HG03039 (cell line): ENCODE measurements around the gene SBK2.

ENCODE experiments used
- ATAC-seq: cut with Tn5 transposase; IDR thresholded peaks from one replicate; pipeline ENCODE4 v1.9.1; 2021; ENCODE audit warnings: mild to moderate bottlenecking, moderate library complexity; ENCODE audit not compliant: unreplicated experiment

Gene SBK2

DNA sequence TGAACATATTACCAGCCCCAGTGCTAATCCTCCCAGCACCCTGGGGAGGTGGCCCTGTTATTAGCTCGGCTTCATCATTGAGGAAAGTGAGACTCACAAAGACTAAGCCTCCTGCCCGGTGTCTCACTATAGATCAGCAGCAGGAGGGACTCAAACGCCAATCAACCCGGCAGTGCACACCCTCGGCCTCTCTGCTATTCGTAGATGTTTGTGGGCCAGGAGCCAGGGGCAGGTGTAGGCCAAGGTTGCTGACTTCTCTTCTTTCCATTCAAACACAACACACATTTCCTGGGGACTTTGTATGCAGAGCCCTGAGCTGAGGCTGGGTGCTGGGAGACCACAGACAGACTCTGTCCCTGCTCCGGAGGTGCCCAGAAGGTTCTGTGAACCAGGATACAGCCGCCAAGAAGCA, 17.8 kb upstream of the SBK2 start:
- ATAC-seq: no peak

DNA sequence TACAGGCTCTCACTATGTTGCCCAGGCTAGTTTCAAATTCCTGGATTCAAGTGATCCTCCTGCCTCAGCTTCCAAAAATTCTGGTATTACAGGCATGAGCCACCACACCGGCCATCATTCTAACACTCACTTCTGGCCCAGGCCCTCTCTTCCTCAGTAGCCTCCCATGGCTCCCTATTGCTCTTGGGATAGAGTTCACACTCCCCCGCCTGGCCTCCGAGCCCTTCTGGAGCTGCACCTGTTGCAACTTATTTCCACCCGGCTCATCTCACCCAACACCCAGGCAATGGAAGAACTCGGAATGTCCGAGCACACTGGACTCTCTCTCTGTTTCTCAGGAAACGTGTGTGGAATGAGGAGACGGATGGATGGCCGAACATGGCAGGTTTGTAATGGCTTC, 17.4 kb upstream of the SBK2 start:
- no peak for ATAC-seq

DNA sequence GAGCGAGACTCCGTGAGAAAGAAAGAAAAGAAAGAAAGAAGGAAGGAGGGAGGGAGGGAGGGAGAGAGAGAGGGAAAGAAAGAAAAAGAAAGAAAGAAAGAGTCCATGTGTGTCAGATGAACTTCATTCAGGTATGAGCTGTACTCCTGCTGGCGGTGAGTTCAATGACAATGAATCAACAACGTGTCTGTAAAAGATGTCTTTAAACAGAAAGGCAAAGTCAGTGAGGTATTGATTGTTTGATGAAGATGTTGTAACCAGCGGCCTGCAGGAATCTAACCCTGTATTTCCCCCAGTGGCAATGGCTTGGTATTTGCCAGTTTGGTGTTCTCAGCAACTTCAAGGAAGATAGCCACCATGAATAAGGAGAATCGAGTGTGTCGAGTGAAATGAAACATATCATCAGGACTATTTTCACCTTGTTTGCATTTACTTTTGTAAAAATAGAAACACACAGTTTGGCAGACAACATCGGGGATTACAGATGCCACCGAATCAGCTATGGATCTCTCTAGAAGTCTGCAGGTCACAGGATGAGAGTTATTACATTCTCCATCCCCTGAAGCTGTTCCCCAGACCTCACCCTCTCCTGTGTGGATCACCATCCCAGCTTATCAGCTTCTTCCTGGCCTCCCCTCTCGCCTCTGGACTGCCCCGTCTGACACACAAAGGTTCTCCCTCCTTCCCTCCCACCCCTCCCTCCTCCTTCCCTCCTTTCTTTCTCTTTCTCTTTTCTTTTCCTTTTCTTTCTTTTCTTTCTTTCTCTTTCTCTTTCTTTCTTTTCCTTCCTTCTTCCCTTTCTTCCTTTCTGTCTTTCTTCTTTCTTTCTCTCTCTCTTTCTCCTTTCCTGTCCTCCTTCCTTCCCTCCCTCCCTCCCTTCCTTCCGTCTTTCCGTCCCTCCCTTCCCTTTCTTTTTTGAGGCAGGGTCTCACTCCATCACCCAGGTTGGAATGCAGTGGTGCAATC, 16.6 kb upstream of the SBK2 start:
- no peak for ATAC-seq

DNA sequence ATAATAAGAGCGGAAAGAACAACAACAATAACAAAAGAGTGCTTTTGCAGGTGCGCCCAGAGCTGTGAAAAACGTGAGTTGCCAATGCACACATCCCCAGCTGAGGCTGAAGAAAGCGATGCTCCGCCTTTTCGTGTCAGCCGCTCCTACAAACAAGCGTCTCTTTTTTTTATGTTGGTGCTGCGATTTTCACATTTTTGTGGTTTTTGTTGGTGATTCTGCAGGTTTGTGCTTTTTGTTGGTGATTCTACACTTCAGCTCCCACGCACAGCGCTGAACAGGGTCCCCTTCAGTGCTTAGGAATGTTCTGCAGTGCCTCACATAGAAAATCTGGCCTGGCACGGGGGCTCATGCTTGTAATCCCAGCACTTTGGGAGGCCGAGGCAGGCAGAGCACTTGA, 15.7 kb upstream of the SBK2 start:
- ATAC-seq: no peak

DNA sequence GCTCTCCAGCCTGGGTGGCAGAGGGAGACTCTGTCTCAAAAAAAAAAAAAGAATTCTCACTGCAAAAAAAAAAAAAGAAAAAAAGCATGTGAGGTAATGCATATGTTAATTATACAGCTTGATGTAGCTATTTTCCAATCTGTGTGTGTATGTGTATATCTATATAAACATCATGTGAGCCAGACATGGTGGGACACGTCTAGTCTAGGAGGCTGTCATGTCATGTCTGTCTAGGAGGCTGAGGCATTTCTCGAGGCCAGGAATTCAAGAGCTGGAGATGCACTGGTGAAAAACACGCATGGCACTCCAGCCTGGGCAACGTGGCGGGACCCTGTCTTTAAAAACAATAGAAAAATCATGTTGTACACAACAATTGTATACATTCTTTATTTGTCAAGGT, 15.3 kb upstream of the SBK2 start:
- ATAC-seq: no peak

DNA sequence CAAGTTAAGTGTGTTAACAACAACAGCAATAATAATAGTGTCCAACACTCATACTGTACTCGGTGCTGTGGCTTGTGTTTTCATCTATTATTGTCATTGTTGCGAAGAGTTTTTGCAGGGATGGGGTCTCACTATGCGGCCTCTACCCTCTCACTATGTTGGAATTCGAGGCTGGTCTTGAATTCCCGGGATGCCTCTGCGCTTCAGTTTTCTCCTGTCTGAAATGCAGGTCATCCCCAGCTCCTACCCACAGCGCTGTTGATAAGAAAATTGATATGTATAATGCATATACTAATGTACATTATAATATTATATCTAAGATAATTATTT, 13.4 kb upstream of the SBK2 start:
- ATAC-seq: no peak

DNA sequence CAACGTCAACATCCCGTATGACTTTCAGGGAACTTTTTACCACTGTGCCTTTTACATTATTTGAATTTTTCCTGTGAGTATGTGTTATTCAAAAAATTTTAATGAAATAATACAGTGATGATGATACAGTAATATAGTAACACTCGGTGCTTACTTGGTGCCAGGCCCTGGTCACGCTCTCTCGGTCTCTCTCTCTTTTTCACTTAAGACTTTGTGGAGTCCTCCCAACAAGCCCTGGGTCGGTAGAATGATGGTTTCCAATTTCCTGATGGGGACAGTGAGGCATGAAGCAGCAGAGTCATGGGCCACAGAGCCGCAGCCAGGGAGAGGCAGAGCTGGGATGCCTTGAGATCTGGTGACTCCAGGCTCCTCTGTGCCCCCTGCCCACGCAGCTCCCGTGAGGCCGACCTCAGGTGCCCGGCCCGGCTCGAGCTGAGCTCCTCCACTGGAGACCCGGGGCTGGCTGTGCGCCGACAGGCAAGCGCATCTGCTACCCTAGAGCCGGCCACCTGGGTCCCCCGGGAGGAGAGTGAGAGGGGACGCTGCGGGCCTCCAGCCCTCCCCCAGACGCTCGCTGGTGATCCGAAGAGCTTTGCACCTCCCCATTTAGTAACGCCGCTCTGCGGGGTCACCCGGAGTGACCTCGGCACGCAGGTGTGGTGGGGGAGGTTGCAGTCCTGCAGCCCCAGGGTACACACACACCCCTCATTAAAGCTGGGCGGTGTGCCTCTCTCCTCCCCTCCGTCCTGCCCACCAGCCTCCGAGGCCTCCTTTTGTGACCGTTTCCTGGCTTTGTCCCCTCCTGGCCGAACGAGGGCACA, 12.8 kb upstream of the SBK2 start:
- ATAC-seq: no peak

DNA sequence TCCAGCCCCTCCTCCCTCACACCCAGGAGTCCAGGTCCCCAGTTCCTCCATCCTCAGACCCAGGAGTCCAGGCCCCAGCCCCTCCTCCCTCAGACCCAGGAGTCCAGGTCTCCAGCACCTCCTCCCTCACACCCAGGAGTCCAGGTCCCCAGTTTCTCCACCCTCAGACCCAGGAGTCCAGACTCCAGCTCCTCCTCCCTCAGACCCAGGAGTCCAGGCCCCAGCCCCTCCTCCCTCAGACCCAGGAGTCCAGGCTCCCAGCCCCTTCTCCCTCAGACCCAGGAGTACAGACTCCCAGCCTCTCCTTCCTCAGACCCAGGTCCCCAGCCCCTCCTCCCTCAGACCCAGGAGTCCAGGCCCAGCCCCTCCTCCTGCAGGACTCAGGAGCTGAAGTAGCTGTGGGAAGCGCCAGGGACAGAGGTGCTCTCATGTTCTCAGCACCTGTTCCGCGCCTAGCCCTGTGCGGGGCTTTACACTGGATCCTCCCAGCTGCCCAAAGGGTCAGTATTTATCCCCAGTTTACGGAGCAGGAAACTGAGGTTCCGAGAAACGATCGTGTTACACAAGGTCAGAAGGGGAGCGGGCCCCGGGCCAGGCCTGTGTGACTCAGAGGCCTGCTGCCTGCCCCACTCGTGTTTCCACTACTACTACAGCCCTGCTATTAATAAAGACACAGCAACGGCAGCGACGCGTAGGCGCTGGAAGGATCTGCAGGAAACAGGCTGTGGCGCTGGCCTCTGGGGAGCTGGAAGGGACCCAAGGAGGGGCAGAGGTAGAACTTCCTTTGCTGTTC, 10.1 kb upstream of the SBK2 start:
- no peak for ATAC-seq

DNA sequence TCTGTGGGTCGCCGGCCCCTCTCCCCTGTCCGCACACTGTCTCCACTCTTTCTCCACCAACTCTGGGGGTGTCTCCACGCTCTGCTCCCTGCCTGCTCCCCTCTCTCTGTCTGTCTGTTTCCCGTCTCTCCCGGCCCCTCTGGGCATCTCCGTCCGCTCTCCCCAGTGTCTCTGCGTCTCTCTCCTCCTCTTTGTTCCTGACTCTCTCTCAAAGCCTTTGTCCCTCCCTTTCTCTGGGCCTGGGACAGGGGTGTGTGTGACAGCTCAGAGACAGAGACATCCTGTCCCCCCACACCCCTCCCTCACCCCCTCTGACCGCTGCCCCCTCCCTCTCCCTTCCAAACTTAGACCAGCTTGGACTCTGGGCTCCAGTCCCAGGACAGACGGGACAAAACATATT, 9.1 kb upstream of the SBK2 start:
- ATAC-seq: no peak

DNA sequence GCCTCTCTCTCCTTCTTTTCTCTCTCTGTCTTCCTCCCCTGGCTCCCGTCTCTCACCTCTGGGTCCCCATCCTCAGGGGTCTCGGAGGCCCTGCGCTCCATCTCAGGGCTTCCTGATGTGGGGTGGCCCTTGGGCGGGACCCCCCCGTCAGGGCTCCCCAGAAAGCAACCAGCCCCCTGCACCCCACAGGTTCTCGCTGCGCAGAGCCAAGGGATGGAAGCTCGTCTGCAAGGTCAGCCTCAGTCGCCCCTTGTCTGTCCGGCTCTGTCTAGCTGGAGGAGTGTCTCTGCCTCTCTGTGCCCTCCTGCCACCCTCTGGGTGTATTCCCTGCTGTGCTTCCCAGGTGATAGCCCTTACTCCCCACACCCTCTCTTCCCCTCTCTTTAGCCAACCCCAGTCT, 8.5 kb upstream of the SBK2 start, which contains the start of gene SBK3:
TSS of gene SBK3 (minus strand) at position 101 of the 400 bp plus-strand sequence. CDS start at position 101, 0 bp downstream.
- ATAC-seq: no peak

DNA sequence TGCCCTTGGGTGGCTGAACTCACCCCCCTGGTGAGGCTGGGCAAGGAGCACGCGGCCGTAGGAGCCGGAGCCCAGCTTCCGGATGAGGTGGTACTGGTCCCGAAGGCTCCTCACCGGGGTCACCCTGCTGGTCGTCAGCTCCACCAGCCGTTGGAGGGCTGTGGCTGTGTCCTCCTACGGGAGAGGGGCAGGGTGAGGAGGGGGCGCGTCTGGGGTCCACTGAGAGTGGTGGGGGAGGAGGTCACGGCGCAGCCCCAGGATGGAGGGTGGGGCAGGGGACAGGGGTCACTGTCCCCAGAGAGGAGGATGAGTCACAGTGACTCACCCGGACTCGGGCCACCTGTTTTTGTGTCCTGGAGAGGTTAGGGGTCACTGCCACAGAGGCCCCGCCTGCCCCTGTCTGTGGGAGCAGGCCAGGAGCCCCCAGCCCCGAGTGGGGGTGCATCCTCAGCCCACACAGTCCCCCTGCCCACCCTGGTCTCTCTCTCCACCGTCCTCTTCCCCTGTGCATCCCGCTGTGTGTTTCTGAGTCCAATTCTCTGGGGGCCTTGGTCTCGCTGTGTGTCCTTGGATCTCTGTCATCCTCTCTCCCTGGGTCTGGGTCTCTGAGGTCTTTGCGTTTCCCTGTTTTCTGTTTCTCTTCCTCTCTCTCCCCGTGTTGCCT, 8.0 kb upstream of the SBK2 start:
- no peak for ATAC-seq

DNA sequence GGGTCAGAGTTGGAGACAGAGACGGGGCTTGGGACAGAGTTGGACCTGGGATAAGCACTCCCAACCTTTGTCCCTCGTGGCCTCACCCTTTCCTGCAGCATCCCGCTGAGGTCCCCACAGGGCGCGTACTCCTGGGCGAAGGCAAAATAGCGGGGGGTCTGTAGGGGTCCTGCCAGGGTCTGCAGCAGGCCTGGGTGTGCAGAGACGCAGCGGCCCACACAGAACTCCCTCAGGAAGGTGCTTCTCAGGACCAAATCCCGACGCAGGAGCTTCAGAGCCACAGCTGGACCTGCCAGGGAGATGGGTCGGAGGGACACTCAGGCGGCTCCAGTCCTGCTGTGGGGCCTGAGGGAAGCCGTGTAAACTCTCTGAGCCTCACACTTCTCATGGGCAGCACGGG, 7.1 kb upstream of the SBK2 start:
- ATAC-seq: no peak

DNA sequence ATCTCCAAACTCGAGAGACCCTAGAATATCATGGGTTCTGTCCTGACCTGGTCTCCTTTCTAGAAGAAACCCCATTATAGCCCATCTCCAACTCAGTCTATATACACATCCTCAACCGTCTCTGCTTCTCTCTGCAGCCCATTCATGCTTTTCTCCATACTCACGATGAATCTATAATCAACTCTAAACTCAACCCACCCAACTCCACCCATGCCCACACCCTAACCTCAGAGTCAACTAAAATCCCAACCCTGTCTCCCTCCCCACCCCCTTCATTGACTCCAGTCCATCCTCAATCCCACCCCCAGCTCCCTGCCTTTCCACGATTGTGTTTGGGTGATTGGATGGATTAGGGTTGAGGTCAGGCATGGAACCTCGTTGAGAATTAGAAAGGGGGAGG, 6.6 kb upstream of the SBK2 start:
- ATAC-seq: no peak

DNA sequence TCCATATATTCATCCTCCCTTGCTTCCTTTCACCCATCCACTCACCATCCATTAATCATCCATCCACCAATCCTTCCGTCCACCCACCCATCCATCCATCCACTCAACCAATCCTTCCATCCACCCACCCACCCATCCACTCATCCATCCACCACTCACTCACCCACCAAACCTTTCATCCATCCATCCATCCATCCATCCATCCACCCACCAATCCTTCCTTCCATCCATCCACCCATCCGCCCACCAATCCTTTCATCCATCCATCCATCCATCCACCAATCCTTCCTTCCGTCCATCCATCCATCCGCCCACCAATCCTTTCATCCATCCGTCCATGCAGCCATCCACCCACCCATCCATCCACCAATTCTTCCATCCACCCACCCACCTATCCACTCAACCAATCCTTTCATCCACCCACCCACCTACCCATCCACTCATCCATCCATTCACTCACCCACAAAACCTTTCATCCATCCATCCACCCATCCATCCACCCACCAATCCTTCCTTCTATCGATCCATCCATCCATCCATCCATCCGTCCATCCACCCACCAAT, 5.4 kb upstream of the SBK2 start:
- ATAC-seq: no peak

DNA sequence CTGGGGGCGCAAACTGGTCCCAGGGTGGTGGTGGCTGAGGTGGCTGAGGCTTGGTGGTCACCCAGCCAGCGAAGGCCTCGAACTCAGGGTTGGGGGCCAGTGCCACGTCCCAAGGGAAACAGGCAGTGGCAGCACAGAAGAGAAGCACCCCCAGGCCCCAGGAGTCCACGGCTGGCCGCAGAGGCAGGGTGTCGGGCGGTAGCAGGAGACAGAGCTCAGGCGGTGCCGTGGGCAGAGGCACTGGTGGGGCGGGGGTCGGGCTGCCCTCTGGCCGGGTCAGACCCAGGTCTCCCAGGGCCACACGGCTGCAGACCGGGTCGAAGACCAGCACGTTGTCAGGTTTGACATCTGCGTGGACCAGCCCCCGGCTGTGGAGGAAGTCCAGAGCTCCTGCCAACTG, 4.2 kb upstream of the SBK2 start:
- ATAC-seq: no peak

DNA sequence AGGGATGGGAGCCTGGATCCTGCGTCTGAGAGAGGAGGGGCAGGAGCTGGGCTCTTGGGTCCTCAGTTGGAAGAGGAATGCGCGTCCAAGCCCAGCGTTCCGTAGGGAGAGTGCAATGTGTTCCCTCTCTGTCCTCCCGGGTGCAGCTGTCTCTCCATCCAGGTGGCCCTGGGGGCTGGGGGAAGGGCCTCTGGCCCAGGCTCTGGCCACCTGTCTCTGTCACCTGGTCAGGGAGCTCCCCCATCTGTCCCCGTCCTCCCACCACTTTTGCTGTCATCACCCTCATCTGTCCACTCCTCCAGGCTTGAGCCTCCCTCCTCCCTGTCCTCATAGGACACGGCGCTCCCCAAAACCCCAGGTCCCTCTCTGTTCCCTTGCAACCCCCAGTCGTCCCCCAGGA, 3.7 kb upstream of the SBK2 start:
- ATAC-seq: no peak

DNA sequence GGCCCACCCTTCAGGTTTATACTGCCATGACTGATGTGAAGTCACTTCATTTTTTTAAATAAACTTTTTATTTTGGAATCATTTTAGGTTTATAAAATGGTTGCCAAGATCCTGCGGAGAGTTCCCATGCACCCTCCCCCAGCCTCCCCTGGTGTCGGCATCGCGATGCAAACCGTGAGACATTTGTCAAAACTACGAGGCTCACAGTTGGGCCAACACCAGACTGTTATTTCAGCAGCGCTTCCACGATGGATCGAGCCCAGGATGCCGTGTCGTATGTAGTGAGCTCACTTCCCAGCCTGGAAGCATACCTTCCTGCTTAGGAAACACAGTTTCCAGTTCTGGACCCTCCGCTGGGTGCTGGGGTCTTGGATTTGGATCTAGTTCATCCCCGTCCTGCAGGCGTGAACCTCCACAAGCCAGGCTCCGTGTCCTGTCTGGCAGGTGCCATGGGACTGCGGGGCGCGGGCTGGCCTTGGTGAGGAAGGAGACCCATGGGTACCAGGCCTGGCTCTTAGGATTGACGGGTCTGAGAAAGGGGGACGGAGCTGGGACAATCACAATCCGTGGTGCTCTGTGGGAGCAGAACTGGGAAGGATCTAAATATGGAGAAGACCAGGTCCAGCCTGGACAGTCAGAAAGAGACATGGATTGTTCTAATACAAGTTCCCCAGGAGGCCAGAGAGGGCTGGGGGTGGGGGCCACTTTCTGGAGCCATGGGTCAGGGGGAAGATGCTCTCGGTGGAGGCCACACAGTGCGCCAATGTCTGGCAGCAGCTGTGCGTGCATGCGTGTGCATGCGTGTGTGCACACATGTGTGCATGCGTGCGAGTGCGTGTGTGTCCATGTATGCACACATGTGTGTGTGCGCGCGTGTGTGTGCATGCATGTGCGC, 2.4 kb upstream of the SBK2 start:
- ATAC-seq: no peak

DNA sequence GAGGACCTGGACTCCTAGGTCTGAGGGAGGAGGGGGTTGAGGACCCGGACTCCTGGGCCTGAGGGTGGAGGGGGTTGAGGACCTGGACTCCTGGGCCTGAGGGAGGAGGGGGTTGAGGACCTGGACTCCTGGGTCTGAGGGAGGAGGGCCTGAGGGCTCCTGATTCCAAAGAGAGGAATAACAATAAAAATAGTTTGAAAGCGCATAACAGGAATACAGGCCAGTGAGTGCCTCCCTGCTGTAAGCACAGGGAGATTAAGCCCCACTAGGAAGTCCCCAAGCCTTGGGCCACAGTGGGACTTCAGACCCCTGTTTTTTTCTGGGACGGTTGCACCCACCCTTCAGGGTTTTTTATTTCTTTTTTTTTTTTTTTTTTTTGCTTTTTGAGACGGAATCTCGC, 1.2 kb upstream of the SBK2 start:
- no peak for ATAC-seq

DNA sequence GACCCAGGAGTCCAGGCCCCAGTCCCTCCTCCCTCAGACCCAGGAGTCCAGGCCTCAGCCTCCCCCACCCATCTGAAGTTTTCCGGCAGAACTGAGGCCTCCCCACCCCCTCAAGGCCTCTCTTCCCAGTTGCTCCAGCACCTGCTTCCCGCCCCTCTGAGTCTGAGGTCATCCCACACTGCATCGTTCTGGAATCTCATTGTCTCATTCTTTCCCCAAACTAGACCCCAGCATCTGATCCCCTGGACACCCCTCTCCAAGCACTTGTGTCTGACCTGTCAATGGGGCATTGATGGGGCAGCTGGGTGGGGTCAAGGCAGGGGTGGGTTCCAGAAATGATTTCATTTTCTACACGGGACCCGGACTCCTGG, 793 bp upstream of the SBK2 start:
- ATAC-seq: no peak

DNA sequence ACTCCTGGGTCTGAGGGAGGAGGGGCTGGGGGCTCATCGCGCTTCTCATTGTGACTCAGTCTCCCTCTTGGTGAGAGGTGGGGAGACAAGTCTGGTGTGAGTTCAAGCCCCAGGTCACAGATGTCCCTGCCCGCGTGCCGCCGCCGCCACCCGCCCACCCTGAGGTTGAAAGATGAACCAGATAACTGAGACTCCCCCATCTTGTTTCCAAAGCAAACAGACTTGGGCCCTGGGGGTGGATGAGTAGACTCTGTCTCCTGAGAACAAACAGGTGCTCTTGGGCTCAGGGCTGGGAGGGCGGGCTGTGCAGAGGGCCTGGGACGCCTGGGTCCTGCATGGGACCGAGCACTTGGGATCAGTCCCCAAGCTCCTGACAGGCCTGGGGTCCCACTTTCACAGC, 567 bp downstream of the SBK2 start:
- ATAC-seq: no peak
